ENCODE data around the gene MYCBPAP. TPM values are rescaled to one million over a fixed set of nuclear protein-coding genes. Genes with fewer than 3 reads are reported as not detected.

Gene MYCBPAP
- total RNA-seq, 2 experiments from 2014 or later: 1.4 to 1.8 TPM

- H3K36me3 Mint-ChIP-seq (ENCODE audit: low read depth): no peaks in the 10 kb centered on the region
- H3K27ac Mint-ChIP-seq: no peak overlapping the region
- ChIA-PET CTCF (interaction anchor here (0.7 to 1.1 kb wide), 2 partner anchors 8 to 61 kb away, joined by 3 read pairs; no protein-coding TSS in a partner anchor), POLR2A (no interaction called here)
- no peaks in the 10 kb centered on the region for H3K9me3 Mint-ChIP-seq (ENCODE audit: low read depth)
- intact Hi-C loops (cut with DNase I, micrococcal nuclease): no loop called here
- peaks cover 46% of the 10 kb centered on the region for H3K27me3 Mint-ChIP-seq
- DNase-seq (no peak), ATAC-seq (peak; percentile 18)
- no peak overlapping the region for H3K4me3 Mint-ChIP-seq
- H3K4me1 Mint-ChIP-seq: peaks cover 14% of the 10 kb centered on the region
Observed at GRCh38 chr17:50533720-50534148, 25.5 kb downstream of the MYCBPAP start.

DNA sequence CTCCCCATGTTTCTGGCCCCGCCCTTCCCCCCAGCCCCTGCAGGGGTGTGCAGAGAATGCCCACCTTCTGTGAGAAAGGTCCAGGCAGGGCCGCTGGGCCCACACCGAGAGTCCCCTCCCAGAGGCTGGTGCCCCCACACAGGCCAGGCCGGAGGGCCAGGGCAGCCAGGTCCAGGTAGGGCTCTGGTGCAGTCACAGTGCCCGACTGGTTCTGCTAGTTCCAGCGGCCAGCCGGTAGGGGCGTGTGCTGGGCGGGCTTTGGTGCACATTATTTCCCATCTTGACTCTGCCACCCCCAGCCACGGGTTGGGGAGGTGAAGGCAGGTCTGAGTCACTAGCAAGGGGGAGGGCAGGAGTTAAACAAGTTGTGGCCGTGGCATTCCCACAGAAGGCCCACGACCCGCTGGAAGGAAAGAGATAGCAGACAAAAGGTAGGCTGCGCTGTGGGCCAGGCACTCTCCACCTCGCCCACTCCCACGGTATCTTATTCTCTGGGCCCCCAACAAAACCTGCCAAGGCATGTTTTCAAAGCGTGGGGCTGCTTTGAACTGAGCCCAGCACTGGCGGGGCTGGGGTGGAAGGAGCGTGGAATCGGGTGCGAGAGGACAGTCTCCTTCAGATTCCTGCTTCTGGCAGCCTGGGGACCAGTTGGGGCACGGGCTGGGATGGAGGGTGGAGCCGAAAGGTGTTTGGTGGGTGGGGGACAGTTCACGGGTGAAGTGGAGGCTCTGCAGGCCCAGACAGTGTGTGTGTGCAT, 26.2 kb downstream of the MYCBPAP start:
- peak; percentile 78 for ATAC-seq
- intact Hi-C loops (cut with DNase I, micrococcal nuclease): no loop called here

DNA sequence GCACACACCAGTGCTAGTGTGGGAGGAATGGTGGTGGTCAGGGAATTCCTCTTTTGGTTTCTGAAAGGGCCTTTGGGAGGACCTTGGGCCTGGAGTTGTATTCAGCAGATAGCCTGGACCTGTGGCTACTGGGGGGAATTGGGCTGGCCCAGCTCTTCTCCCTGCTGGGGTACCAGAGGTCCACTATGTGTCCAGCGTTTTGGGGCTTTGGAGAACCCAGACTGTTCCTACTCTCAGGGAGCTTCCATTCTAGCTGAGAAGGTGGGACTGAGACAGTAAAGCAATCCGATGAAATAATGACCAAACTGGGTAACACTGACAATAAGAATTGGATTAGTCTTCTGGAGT, 26.7 kb downstream of the MYCBPAP start:
- Mint-ChIP-seq H3K4me3 (no peak overlapping the region), H3K9me3 (ENCODE audit: low read depth) (no peaks in the 10 kb centered on the region), H3K36me3 (ENCODE audit: low read depth) (no peaks in the 10 kb centered on the region), H3K27me3 (peaks cover 37% of the 10 kb centered on the region), H3K27ac (no peak overlapping the region), H3K4me1 (peaks cover 14% of the 10 kb centered on the region)
- CTCF ChIA-PET: interaction anchor here (1.0 kb wide), 1 partner anchor 33 kb away, joined by 3 read pairs; no protein-coding TSS in a partner anchor
- no peak for DNase-seq
- POLR2A ChIA-PET: no interaction called here
- ATAC-seq: no peak
- intact Hi-C loops (cut with DNase I, micrococcal nuclease): no loop called here

More for the DNA sequence above, 26.2 kb downstream of the MYCBPAP start:
- H3K4me3 Mint-ChIP-seq: no peak overlapping the region
- peaks cover 14% of the 10 kb centered on the region for H3K4me1 Mint-ChIP-seq
- H3K27me3 Mint-ChIP-seq: peaks cover 41% of the 10 kb centered on the region
- no peaks in the 10 kb centered on the region for H3K9me3 Mint-ChIP-seq (ENCODE audit: low read depth)
- H3K36me3 Mint-ChIP-seq (ENCODE audit: low read depth): no peaks in the 10 kb centered on the region
- ChIA-PET POLR2A (no interaction called here), CTCF (interaction anchor here (1.1 kb wide), 1 partner anchor 8 kb away, joined by 3 read pairs; no protein-coding TSS in a partner anchor)
- no peak overlapping the region for H3K27ac Mint-ChIP-seq
- DNase-seq: peak; percentile 59

DNA sequence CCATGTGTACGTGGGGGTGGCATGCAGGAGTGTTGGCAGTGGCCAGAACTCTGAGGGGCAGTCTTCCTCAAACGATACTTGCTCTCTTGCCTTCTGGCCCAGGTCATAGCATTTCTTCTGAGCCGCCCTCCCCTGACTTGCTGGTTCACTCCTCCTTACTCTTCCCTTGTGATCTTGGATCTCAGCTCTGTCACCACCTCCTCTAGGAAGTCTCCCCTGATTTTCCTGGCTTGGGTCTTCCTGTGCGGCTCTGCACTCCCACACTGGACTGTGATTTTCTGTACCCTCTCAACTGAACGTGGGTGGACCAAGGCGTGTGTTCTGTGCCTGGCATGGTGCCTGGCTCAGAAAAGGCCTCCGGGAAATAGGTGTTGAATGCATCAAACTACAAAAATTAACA, 27.2 kb downstream of the MYCBPAP start:
- POLR2A ChIA-PET: no interaction called here
- ATAC-seq (no peak), DNase-seq (no peak)
- Mint-ChIP-seq H3K4me3 (no peak overlapping the region), H3K27ac (no peak overlapping the region), H3K27me3 (peaks cover 36% of the 10 kb centered on the region), H3K36me3 (ENCODE audit: low read depth) (no peaks in the 10 kb centered on the region), H3K4me1 (peaks cover 14% of the 10 kb centered on the region), H3K9me3 (ENCODE audit: low read depth) (no peaks in the 10 kb centered on the region)
- CTCF ChIA-PET: interaction anchor here (0.6 to 1.0 kb wide), 3 partner anchors 34 to 114 kb away, joined by 3 to 4 read pairs (median 3); no protein-coding TSS in a partner anchor
- intact Hi-C loops (cut with DNase I, micrococcal nuclease): no loop called here

DNA sequence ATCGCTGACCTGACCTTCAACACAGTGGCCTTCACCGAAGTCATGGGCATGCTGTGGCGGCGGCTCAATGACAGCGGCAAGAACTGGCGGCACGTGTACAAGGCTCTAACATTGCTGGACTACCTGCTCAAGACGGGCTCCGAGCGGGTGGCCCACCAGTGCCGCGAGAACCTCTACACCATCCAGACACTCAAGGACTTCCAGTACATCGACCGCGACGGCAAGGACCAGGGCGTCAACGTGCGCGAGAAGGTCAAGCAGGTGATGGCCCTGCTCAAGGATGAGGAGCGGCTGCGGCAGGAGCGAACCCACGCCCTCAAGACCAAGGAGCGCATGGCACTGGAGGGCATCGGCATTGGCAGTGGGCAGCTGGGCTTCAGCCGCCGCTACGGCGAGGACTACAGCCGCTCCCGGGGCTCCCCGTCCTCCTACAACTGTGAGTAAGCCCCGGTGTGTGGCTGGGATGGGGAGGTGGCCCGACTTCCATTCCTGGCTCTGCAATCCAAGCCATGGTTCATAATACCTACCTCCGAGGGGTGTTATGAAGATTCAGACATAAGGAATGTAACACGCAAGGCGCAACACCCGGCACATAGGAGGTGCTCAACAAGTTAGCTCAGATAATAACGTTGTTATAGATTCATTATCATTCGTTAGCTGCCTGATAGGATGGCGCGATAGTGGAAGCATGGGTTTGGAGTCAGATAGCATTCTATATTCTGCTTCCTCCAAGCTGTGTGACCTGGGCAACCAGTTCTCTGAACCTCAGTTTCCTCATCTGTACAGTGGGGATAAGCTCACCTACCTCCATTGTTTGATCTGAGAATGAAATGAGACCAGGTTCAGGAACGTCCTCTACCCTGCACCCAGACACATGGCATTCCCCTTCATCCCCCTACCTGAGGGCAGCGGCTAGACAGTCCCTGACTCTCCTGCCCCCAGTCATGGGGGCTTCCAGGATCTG, 28.7 kb downstream of the MYCBPAP start:
- intact Hi-C loops (cut with DNase I, micrococcal nuclease): no loop called here
- Mint-ChIP-seq H3K27me3 (peaks cover 22% of the 10 kb centered on the region), H3K36me3 (ENCODE audit: low read depth) (no peaks in the 10 kb centered on the region), H3K4me1 (peaks cover 16% of the 10 kb centered on the region), H3K9me3 (ENCODE audit: low read depth) (no peaks in the 10 kb centered on the region), H3K4me3 (no peak overlapping the region), H3K27ac (no peak overlapping the region)
- DNase-seq (no peak), ATAC-seq (no peak)
- ChIA-PET CTCF (no interaction called here), POLR2A (no interaction called here)

DNA sequence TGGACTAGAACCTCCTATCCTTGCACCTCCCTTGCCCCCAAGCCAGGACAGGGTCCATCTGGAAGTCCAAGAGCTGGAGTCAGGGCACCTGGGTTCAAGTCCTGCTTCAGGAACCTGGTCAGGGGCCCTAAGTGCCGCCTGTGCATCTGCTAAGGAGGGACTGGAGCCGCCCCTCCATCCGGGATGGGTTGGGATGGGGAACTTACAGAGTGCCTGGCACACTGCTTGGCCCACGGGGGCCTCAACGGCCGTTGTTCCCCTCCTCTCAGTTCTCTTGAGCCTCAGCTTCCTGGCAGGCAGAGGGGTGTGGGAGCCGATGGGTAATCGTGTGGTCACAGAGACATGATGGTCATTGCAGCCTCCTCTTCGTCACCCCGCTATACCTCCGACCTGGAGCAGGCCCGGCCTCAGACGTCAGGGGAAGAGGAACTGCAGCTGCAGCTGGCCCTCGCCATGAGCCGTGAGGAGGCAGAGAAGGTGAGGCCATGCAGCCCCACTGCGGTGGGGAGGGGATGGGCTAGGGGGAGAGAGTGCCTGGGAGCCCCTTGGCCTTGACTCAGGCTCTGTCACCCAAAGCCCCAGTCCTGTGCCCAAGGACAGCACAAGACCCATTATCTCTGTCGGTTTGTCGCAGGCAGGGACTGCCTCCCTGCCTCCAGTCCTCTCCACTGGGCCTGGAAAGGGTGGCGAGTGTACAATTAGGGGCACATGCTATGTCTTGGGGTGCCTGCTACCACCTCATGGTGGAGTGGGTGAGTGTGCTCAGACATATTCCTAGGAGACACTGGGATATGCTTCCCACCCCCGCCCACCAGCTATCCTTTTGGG, 29.7 kb downstream of the MYCBPAP start:
- peaks cover 23% of the 10 kb centered on the region for H3K4me1 Mint-ChIP-seq
- no peak overlapping the region for H3K27ac Mint-ChIP-seq
- no peaks in the 10 kb centered on the region for H3K9me3 Mint-ChIP-seq (ENCODE audit: low read depth)
- peaks cover 16% of the 10 kb centered on the region for H3K27me3 Mint-ChIP-seq
- no peaks in the 10 kb centered on the region for H3K36me3 Mint-ChIP-seq (ENCODE audit: low read depth)
- no peak overlapping the region for H3K4me3 Mint-ChIP-seq
- CTCF ChIA-PET: no interaction called here
- DNase-seq (no peak), ATAC-seq (no peak)
- POLR2A ChIA-PET: no interaction called here
- intact Hi-C loops (cut with DNase I, micrococcal nuclease): no loop called here

DNA sequence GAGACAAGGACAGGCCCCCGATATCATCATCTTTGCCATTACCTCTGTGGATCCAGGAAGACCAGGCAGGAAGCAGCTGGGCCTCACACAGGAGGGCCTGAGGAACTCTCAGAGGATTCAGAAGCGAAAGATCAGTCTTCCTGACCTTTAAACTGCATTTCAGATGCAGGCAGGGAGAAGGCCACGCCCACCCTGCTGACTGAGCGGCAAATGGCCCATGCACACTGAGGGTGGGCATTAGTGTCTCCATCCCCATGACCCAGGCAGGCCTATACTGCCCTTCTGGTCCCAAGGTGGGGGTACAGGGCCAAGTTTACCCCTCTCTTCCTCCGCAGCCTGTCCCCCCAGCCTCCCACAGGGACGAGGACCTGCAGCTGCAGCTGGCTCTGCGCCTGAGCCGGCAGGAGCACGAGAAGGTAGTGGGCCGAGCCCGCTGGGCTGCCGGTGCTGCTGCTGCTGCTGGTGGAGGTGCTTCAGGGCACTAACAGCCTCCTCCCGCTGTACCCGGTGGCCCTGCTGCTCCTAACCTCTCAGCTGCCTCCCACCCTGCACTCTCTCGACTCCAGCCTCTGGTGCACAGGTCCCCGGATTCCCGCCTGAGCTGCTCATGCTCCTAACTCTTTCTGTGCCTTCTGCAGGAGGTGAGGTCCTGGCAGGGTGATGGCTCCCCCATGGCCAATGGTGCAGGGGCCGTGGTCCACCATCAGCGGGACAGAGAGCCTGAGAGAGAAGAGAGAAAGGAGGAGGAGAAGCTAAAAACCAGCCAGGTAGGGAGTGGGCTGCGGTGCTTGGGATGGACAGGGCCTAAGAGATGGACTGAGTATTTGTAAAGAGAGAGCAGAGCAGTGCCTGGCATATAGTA, 30.5 kb downstream of the MYCBPAP start:
- H3K36me3 Mint-ChIP-seq (ENCODE audit: low read depth): no peaks in the 10 kb centered on the region
- DNase-seq (no peak), ATAC-seq (no peak)
- H3K27ac Mint-ChIP-seq: no peak overlapping the region
- H3K4me3 Mint-ChIP-seq: no peak overlapping the region
- intact Hi-C loops (cut with DNase I, micrococcal nuclease): no loop called here
- CTCF ChIA-PET: no interaction called here
- peaks cover 15% of the 10 kb centered on the region for H3K4me1 Mint-ChIP-seq
- H3K9me3 Mint-ChIP-seq (ENCODE audit: low read depth): no peaks in the 10 kb centered on the region
- H3K27me3 Mint-ChIP-seq: peaks cover 8% of the 10 kb centered on the region
- POLR2A ChIA-PET: no interaction called here

- Mint-ChIP-seq H3K4me3 (no peak overlapping the region), H3K27ac (no peak overlapping the region), H3K9me3 (ENCODE audit: low read depth) (no peaks in the 10 kb centered on the region), H3K27me3 (peaks cover 7% of the 10 kb centered on the region), H3K36me3 (ENCODE audit: low read depth) (no peaks in the 10 kb centered on the region), H3K4me1 (peaks cover 9% of the 10 kb centered on the region)
- DNase-seq (no peak), ATAC-seq (no peak)
- intact Hi-C loops (cut with DNase I, micrococcal nuclease): loop anchor here (5.0 to 10.0 kb wide), 4 partner anchors 58 to 615 kb away; partner anchors contain the start of genes ANKRD40 (in 1 of the 2) and NME1 (in 1 of the 2)
- ChIA-PET POLR2A (no interaction called here), CTCF (interaction anchor here (1.1 kb wide), 1 partner anchor 61 kb away, joined by 3 read pairs; no protein-coding TSS in a partner anchor)
Observed at GRCh38 chr17:50539762-50540559, 31.7 kb downstream of the MYCBPAP start.

- intact Hi-C loops (cut with DNase I, micrococcal nuclease): loop anchor here (5.0 to 10.0 kb wide), 4 partner anchors 58 to 614 kb away; partner anchors contain the start of genes ANKRD40 (in 1 of the 2) and NME1 (in 1 of the 2)
- DNase-seq: no peak
- peaks cover 7% of the 10 kb centered on the region for H3K27me3 Mint-ChIP-seq
- H3K27ac Mint-ChIP-seq: no peak overlapping the region
- peaks cover 9% of the 10 kb centered on the region for H3K4me1 Mint-ChIP-seq
- no peaks in the 10 kb centered on the region for H3K36me3 Mint-ChIP-seq (ENCODE audit: low read depth)
- ChIA-PET POLR2A (no interaction called here), CTCF (interaction anchor here (1.1 to 2.6 kb wide), 6 partner anchors 20 to 85 kb away, joined by 3 to 22 read pairs (median 6); partner anchors contain the start of gene CACNA1G)
- no peak overlapping the region for H3K4me3 Mint-ChIP-seq
- H3K9me3 Mint-ChIP-seq (ENCODE audit: low read depth): no peaks in the 10 kb centered on the region
- ATAC-seq: no peak
Observed at GRCh38 chr17:50540560-50541401, 32.5 kb downstream of the MYCBPAP start.

Data from activated CD4-positive, alpha-beta T cell treated with anti-CD3 and anti-CD28 coated beads for 36 hours (primary cell).